ENCODE measurements around the gene CACNA1F.
"Not testable (repeated sequence)": the region's sequence is repeated elsewhere in the genome, so short reads cannot be mapped to it uniquely, and the experiment has no call there.

Gene CACNA1F

DNA sequence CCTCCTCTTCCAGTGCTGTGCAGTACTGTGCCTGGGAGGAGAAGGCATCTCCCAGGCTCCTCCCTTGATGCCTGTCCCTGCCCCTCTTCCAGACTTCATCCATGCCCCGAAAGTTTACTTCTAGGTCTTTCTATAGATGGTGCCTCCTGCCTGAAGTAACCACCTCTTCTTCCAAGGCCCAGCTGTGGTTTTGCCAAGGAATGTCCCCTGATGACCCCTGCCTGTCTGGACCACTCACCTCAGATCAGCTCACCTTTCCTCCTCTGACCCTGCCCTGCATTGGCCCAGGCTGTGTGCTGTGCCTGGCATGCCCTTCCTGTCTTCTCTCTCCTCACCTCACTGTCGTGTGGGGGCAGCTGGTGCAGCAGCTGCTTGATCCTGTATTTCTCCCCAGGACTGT lies 53.8 kb downstream of the CACNA1F start:
- DNase-seq (ENCODE audit: low read depth), result no peak
- no peaks in the 10 kb centered on the region for H3K27me3 ChIP-seq (replicated peaks; ENCODE audit: control insufficient read depth, insufficient read depth, low read length)
- H3K9me3 ChIP-seq (ENCODE audit: control insufficient read depth, low read length), result no peaks in the 10 kb centered on the region
- no peak overlapping the region for H3K4me3 ChIP-seq (ENCODE audit: low read length)
- peaks cover 5% of the 10 kb centered on the region for H3K4me1 ChIP-seq (ENCODE audit: control insufficient read depth, insufficient read depth, low read length)
- no peak overlapping the region for H3K9ac ChIP-seq (ENCODE audit: low read length)
- H3K36me3 ChIP-seq (ENCODE audit: control insufficient read depth, insufficient read depth, low read length, severe bottlenecking), result peaks cover 5% of the 10 kb centered on the region

DNA sequence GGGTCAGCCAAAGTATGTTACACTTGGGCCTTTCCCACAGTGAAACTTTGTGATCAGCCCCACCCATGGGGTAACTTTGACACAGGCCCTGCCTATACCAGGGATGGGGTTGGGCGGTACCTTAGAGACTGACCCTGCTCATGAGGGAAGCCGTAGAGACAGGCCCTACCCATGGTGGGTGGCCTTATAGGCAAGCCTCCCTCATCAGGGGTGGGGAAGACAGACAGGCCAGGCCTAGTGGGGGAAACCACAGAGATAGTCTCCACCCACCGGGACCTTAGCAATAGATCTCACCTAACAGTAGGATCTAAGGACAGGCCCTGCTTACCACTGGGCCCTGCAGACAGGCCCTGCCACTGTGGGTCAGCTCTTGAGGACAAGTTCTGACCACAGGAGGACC lies 54.6 kb downstream of the CACNA1F start:
- no peaks in the 10 kb centered on the region for H3K4me1 ChIP-seq (ENCODE audit: control insufficient read depth, insufficient read depth, low read length)
- H3K27me3 ChIP-seq (replicated peaks; ENCODE audit: control insufficient read depth, insufficient read depth, low read length), result no peaks in the 10 kb centered on the region
- H3K9me3 ChIP-seq (ENCODE audit: control insufficient read depth, low read length), result no peaks in the 10 kb centered on the region
- no peak for DNase-seq (ENCODE audit: low read depth)
- no peak overlapping the region for H3K4me3 ChIP-seq (ENCODE audit: low read length)
- no peak overlapping the region for H3K9ac ChIP-seq (ENCODE audit: low read length)
- H3K36me3 ChIP-seq (ENCODE audit: control insufficient read depth, insufficient read depth, low read length, severe bottlenecking), result peaks cover 3% of the 10 kb centered on the region

DNA sequence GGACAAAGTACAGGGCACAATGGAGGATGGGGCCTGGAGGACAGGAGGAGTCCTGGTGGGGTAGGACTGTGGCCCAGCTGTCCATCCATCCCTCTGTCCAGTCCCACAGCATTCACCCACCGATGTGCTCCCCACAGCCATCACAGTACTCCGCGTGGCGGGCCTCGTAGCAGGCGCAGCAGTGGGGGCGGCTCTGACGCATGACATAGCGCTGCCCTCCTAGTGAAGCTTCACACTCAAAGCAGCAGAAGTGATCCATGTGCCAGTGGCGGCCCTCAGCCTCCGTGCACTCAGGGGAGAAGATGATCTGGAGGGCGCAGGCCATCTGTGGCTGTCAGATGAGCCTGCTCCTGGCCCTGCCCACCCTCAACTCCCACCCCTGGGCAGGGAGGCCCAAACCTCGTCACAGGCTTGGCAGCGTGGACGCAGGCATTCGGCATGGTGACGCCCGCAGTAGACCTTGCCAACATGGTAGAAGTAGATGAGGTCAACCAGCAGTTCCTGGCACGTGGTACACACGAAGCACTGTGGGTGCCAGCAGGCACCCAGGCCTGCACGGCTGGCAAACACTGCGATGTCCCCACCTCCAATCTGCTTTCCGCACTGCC lies 55.2 kb downstream of the CACNA1F start:
- no peak overlapping the region for H3K9ac ChIP-seq (ENCODE audit: low read length)
- no peaks in the 10 kb centered on the region for H3K36me3 ChIP-seq (ENCODE audit: control insufficient read depth, insufficient read depth, low read length, severe bottlenecking)
- no peak for DNase-seq (ENCODE audit: low read depth)
- no peaks in the 10 kb centered on the region for H3K4me1 ChIP-seq (ENCODE audit: control insufficient read depth, insufficient read depth, low read length)
- no peaks in the 10 kb centered on the region for H3K9me3 ChIP-seq (ENCODE audit: control insufficient read depth, low read length)
- H3K4me3 ChIP-seq (ENCODE audit: low read length), result no peak overlapping the region
- no peaks in the 10 kb centered on the region for H3K27me3 ChIP-seq (replicated peaks; ENCODE audit: control insufficient read depth, insufficient read depth, low read length)

DNA sequence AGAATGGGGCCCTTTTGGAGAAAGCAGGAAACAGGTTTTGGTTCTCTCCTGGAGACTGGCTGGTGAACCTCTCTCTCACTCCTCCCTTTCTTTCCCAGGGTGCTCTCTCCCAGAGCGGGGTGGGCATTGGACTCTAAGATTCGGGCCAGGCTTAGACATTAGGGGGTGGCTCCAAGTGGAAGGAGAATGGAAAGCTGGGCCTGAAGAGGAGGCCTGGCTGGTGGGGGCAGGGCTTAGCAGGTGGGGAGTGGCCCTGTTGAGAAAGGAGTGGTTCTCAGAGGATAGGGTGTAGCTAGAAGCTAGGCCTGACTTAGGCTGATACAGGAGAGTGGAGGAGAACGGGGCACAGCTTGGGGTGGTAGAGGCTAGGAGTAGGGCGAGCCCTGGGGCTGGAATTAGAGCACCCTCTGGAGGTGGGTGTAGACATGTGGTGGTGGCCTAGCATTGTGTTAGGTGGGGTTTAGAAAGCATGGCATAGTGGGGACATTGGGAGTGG lies 55.8 kb downstream of the CACNA1F start:
- Histone ChIP-seq H3K9ac (ENCODE audit: low read length) (no peak overlapping the region), H3K4me1 (ENCODE audit: control insufficient read depth, insufficient read depth, low read length) (peaks cover 4% of the 10 kb centered on the region), H3K27me3 (replicated peaks; ENCODE audit: control insufficient read depth, insufficient read depth, low read length) (no peaks in the 10 kb centered on the region), H3K36me3 (ENCODE audit: control insufficient read depth, insufficient read depth, low read length, severe bottlenecking) (no peaks in the 10 kb centered on the region), H3K4me3 (ENCODE audit: low read length) (no peak overlapping the region), H3K9me3 (ENCODE audit: control insufficient read depth, low read length) (no peaks in the 10 kb centered on the region)
- no peak for DNase-seq (ENCODE audit: low read depth)

DNA sequence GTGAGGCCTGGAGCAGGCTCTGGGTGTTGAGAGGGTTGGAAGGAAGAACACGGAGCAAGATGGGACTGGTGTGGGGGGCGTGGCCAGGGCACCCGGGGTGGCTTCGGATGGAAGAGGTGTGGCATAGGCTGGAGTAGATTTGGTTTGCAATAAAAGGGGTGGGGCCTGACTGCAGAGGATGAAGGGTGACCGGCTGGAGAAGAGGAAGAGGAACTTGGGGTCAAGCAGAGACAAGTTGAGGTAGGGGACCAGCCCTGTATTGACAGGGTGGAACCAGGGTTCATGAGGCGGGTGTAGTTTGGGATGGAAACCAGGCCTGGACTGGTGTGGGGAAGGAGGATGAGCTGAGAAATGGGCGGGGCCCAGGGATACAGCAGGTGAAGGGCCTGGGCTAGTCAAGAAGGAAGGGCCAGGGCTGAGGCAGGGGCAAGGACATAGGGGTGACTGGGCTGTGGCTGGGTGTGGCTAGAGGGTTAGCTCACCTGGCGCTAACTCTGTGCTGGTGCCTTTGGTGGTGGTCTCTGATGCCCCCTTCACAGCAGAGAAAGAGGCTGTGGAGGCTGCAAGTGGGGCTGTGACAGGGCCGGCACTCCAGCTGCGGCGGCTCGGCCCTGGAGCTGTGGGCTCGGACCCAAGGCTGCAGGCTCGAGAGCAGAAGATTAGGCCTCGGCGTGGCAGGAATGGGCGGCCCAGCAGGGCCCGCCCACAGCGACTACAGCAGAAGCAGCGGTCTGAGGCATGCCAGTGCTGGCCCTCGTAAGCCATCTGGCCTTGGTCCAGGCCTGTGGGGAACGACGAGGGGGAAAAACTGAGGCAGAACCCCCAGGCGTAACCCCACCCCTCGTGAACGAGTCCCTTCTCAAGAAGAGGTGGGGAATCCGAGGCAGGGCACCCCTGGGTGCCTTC lies 56.5 kb downstream of the CACNA1F start:
- DNase-seq (ENCODE audit: low read depth), result no peak
- Histone ChIP-seq H3K9me3 (ENCODE audit: control insufficient read depth, low read length) (no peaks in the 10 kb centered on the region), H3K27me3 (replicated peaks; ENCODE audit: control insufficient read depth, insufficient read depth, low read length) (no peaks in the 10 kb centered on the region), H3K36me3 (ENCODE audit: control insufficient read depth, insufficient read depth, low read length, severe bottlenecking) (no peaks in the 10 kb centered on the region), H3K9ac (ENCODE audit: low read length) (no peak overlapping the region), H3K4me3 (ENCODE audit: low read length) (no peak overlapping the region), H3K4me1 (ENCODE audit: control insufficient read depth, insufficient read depth, low read length) (peaks cover 4% of the 10 kb centered on the region)

DNA sequence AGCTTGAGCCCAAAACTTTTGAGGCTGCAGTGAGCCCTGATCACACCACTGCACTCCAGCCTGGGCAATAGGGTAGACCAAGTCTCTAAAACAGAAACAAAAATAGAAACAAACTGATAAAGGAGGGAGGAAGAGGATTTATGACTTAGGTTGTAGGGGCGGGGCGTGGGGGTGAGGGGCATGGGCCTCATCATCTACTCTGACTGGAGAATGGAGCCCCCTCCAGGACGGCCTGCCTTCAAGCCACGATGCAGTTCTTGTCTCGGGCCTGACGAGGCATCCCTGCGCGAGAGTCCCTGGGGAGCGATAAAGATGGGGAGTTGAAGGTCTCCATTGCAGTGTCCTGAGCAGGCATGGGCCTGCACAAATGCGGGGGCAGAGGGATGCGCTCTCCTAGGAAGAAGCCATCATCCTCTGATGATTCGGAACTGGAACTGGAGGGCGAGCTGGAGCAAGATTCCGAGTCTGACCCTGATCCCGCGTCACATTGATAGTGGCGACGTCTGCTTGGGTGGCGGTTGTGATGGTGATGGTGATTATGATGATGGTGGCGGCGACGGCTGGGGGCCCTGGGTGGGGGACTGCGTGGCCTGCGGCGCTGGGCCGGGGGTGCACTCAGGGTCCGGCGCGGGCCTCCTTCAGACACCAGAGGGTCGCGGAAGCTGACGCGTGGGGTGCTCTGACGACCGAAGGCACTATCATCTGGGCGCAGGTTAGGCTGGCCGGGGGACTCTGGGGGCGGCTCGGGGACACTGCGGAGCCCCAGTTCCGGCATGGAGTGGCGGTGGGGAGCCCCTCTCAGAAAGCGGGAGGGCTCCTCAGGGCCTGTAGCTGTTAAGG lies 57.5 kb downstream of the CACNA1F start:
- Histone ChIP-seq H3K4me1 (ENCODE audit: control insufficient read depth, insufficient read depth, low read length) (peaks cover 4% of the 10 kb centered on the region), H3K4me3 (ENCODE audit: low read length) (no peak overlapping the region), H3K36me3 (ENCODE audit: control insufficient read depth, insufficient read depth, low read length, severe bottlenecking) (no peaks in the 10 kb centered on the region), H3K9ac (ENCODE audit: low read length) (no peak overlapping the region), H3K27me3 (replicated peaks; ENCODE audit: control insufficient read depth, insufficient read depth, low read length) (no peaks in the 10 kb centered on the region), H3K9me3 (ENCODE audit: control insufficient read depth, low read length) (no peaks in the 10 kb centered on the region)
- DNase-seq (ENCODE audit: low read depth), result no peak

DNA sequence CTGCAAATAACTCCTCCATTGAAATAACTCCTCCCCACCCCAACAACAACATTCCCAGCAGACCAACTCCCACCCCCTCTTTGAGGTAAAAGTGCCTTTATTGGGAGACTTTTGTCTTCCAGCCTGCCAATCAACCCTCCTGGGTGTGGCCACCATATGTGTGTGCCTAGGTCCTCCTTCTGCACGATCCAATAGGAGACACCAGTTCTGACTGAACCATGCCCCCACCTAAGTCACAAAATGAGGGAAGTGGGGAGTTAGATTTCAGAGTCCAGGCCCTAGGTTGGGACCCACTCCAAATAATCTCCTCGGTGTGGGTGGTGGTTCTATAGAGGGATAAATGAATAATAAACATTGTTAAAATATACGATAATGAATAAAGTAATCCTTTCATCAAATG lies 58.4 kb downstream of the CACNA1F start:
- Histone ChIP-seq H3K4me3 (ENCODE audit: low read length) (no peak overlapping the region), H3K36me3 (ENCODE audit: control insufficient read depth, insufficient read depth, low read length, severe bottlenecking) (no peaks in the 10 kb centered on the region), H3K27me3 (replicated peaks; ENCODE audit: control insufficient read depth, insufficient read depth, low read length) (no peaks in the 10 kb centered on the region), H3K4me1 (ENCODE audit: control insufficient read depth, insufficient read depth, low read length) (peaks cover 4% of the 10 kb centered on the region), H3K9ac (ENCODE audit: low read length) (no peak overlapping the region), H3K9me3 (ENCODE audit: control insufficient read depth, low read length) (no peaks in the 10 kb centered on the region)
- no peak for DNase-seq (ENCODE audit: low read depth)

DNA sequence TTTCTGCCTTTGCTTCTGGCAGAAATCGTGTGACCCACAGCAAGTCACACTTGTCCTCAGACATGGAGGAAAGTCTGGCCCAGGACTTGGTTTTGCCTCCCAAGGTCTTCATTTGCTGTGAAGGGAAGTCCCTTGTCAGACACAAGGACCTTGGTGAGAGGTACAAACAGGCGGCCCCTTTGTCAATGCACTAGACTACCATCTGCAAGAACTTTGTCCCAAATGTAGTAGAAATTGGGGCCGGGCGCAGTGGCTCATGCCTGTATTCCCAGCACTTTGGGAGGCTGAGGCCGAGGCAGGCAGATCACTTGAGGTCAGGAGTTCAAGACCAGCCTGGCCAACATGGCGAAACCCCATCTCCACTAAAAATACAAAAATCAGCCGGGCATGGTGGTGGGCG lies 59.6 kb downstream of the CACNA1F start:
- DNase-seq (ENCODE audit: low read depth); H3K9me3 ChIP-seq (ENCODE audit: control insufficient read depth, low read length); H3K36me3 ChIP-seq (ENCODE audit: control insufficient read depth, insufficient read depth, low read length, severe bottlenecking); H3K27me3 ChIP-seq (replicated peaks; ENCODE audit: control insufficient read depth, insufficient read depth, low read length); H3K4me1 ChIP-seq (ENCODE audit: control insufficient read depth, insufficient read depth, low read length); H3K4me3 ChIP-seq (ENCODE audit: low read length); H3K9ac ChIP-seq (ENCODE audit: low read length): not testable (repeated sequence)

DNA sequence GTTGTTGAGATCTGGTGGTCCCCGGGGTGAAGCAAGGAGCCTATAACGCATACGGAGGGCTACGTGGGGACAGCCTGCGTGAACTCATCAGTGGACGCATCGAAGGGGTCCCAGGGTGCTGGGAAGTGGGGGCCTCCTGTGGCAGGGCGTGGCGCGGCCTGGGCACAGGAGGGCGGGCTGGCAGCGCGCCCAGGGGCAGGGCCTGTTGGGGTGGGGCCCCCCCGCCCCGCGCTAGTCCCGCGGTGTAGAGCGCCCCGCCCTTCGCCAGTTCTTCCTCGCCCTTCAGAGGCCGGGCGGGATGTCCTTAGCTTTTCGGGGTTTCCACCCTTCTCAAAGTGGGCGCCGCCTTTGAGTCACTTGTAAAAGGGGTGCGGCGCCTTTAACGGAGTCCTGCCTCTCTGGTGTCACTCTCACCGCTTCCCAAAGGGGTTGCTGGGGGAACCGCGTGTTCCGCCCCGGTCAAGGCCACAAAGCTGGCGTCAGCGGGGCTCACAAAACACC lies 60.8 kb downstream of the CACNA1F start:
- peak; percentile 64 for DNase-seq (ENCODE audit: low read depth)

DNA sequence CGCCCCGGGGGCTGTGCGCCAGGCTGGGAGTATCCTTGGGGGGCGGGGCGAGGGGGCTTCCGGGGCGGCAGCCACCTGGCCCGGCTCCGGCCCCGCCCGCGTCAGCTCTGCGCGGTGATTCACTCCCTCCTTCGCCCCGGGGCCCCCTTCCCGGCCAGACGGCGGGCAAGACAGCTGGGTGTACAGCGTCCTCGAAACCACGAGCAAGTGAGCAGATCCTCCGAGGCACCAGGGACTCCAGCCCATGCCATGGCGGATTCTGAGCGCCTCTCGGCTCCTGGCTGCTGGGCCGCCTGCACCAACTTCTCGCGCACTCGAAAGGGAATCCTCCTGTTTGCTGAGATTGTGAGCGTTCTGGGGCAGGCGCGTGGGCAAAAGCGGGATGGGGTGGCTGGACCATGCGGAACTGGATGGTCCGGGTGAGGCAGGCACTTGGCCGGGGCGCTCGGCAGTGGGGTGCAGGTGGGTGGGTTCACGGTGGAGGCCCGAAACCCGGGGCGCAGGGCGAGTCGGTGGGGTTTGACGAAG lies 61.3 kb downstream of the CACNA1F start, which contains the start of gene PLP2:
Gene PLP2, plus strand, starts transcription at position 147 of the 528 bp plus-strand sequence. Its CDS starts 103 bp downstream, at position 250.
- Histone ChIP-seq H3K9me3 (ENCODE audit: control insufficient read depth, low read length) (no peaks in the 10 kb centered on the region), H3K36me3 (ENCODE audit: control insufficient read depth, insufficient read depth, low read length, severe bottlenecking) (no peaks in the 10 kb centered on the region), H3K27me3 (replicated peaks; ENCODE audit: control insufficient read depth, insufficient read depth, low read length) (no peaks in the 10 kb centered on the region), H3K4me1 (ENCODE audit: control insufficient read depth, insufficient read depth, low read length) (peaks cover 4% of the 10 kb centered on the region), H3K4me3 (ENCODE audit: low read length) (peak within 1 kb of the TSS; percentile 83), H3K9ac (ENCODE audit: low read length) (peak within 1 kb of the TSS; percentile 83)
- peak; percentile 69 for DNase-seq (ENCODE audit: low read depth)

More for the DNA sequence above, 60.8 kb downstream of the CACNA1F start:
- Histone ChIP-seq H3K9ac (ENCODE audit: low read length) (peak overlapping the region; percentile 83), H3K27me3 (replicated peaks; ENCODE audit: control insufficient read depth, insufficient read depth, low read length) (no peaks in the 10 kb centered on the region), H3K4me3 (ENCODE audit: low read length) (peak overlapping the region; percentile 83), H3K4me1 (ENCODE audit: control insufficient read depth, insufficient read depth, low read length) (peaks cover 4% of the 10 kb centered on the region), H3K9me3 (ENCODE audit: control insufficient read depth, low read length) (no peaks in the 10 kb centered on the region), H3K36me3 (ENCODE audit: control insufficient read depth, insufficient read depth, low read length, severe bottlenecking) (no peaks in the 10 kb centered on the region)

Measured in adipocyte (in vitro differentiated cells).